Keratinocyte (primary cell): Measurements from ENCODE around the gene PAMR1.

ENCODE experiments used
- EZH2 ChIP-seq: IDR thresholded peaks from one replicate; pipeline ENCODE4 v1.6.1; 2012; ENCODE audit warnings: inconsistent platforms, mild to moderate bottlenecking, low read length, moderate library complexity
- TF ChIP-seq, protein P1 (sequence below), 3 experiments: IDR thresholded peaks in 1 of 3; conservative IDR thresholded peaks in 1 of 3; optimal IDR thresholded peaks in 1 of 3; 2 replicates in 2 of 3; 3 replicates in 1 of 3; pipeline versions ENCODE3 to v1.5.1; 2011; ENCODE audit warnings: low read length in 3 of 3, mild to moderate bottlenecking in 3 of 3, moderate library complexity in 2 of 3, control low read depth in 1 of 3, inconsistent platforms in 1 of 3; ENCODE audit not compliant: insufficient read depth in 2 of 3; ENCODE audit errors: extremely low read depth in 1 of 3

DNA sequence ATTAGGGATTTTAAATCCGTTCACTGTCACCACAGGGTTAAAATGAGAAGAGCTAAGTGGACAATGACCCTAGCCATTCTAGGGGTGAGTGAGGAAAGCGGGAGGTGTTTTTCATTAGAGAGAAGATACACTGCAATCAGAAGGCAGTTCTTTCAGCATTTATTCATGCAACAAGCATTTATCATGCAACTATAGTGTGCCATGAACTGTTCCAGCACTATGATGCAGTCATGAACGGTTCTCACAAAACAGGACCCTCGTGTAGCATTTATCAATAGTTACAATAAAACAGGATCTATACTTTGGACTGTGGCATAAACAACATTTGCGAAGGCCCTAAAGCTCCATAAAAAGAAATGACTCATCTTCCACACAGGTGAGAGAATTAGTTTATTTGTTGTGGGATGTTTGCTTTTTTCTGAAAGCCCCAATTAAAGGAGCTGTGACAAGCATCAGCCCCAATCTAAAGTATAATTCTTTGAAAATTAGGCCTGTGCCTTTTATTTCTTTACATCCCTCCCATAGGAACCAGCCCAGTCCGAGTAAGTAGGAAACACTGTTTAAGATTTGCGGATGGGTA, 51.5 kb downstream of the PAMR1 start:
- TF ChIP-seq, protein P1, sequence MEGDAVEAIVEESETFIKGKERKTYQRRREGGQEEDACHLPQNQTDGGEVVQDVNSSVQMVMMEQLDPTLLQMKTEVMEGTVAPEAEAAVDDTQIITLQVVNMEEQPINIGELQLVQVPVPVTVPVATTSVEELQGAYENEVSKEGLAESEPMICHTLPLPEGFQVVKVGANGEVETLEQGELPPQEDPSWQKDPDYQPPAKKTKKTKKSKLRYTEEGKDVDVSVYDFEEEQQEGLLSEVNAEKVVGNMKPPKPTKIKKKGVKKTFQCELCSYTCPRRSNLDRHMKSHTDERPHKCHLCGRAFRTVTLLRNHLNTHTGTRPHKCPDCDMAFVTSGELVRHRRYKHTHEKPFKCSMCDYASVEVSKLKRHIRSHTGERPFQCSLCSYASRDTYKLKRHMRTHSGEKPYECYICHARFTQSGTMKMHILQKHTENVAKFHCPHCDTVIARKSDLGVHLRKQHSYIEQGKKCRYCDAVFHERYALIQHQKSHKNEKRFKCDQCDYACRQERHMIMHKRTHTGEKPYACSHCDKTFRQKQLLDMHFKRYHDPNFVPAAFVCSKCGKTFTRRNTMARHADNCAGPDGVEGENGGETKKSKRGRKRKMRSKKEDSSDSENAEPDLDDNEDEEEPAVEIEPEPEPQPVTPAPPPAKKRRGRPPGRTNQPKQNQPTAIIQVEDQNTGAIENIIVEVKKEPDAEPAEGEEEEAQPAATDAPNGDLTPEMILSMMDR (optimal IDR thresholded peaks at IDR 0.05 in 1 of 3, IDR thresholded peaks at IDR 0.05 in 1 of 3, conservative IDR thresholded peaks at IDR 0.05 in 1 of 3; ENCODE audit: extremely low read depth in 1 of 3, insufficient read depth in 2 of 3, low read length in 3 of 3) = no peak
- TF ChIP-seq EZH2 = no peak
